MM.1S (cell line): ENCODE measurements around the gene TULP4.

Source experiments
- EZH2phosphoT487 ChIP-seq: fragments of 300-600 bp; sonication (generic); IDR thresholded peaks from 2 replicates; pipeline ENCODE4 v1.6.1; 2018; ENCODE audit warnings: antibody characterized with exemption, low read length
- TF ChIP-seq, protein P1 (sequence below): fragments of 300-600 bp; sonication (generic); IDR thresholded peaks from 2 replicates; pipeline ENCODE4 v1.5.1; 2016; ENCODE audit warnings: antibody characterized with exemption, low read length, mixed read lengths

DNA sequence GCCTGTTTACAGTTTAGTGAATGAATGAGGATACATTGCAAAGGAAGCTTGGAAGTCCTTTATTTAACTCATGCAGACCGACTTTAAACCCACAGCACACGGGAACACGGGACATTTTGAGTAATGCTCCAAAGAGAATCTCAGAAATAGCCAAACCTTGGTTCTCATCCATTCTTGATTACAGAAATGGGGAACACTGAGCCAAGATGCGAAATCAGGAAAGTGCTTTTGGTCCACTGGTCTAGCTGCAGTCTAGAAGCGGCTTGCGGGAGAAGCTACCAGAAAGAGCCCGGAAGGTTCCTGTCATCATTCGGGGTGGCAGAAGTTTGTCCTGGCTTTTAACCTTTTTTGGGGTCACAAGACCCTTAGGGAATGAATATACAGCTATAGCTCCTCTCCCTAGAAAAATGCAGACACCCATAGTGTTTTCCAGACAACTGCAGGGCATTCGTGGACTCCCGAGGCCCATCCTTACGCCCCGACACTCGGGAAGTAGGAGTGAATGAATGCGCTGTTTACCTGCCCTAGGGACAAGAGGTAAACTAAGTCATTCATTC lies 247.2 kb downstream of the TULP4 start:
- TF ChIP-seq, protein P1, sequence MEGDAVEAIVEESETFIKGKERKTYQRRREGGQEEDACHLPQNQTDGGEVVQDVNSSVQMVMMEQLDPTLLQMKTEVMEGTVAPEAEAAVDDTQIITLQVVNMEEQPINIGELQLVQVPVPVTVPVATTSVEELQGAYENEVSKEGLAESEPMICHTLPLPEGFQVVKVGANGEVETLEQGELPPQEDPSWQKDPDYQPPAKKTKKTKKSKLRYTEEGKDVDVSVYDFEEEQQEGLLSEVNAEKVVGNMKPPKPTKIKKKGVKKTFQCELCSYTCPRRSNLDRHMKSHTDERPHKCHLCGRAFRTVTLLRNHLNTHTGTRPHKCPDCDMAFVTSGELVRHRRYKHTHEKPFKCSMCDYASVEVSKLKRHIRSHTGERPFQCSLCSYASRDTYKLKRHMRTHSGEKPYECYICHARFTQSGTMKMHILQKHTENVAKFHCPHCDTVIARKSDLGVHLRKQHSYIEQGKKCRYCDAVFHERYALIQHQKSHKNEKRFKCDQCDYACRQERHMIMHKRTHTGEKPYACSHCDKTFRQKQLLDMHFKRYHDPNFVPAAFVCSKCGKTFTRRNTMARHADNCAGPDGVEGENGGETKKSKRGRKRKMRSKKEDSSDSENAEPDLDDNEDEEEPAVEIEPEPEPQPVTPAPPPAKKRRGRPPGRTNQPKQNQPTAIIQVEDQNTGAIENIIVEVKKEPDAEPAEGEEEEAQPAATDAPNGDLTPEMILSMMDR, result no peak
- no peak for TF ChIP-seq EZH2phosphoT487
